Small intestine (tissue), 7 donors: Measurements from ENCODE around the gene TMPRSS5. TPM values are rescaled to one million over a fixed set of nuclear protein-coding genes. Genes with fewer than 3 reads are reported as not detected.

ENCODE experiments used
- DNase-seq, 2 donors: peaks; one replicate each; pipeline versions ENCODE4 v3.0.0 to v3.0.0-alpha.2; 2013
- FAIRE-seq: peaks from 2 replicates; lab custom pipeline; 2012; peaks lifted over from hg19 to GRCh38; lab: Jason Lieb, UNC
- H3K27ac ChIP-seq, 3 donors: one replicate each; pipeline ENCODE4 v1.5.1; 2013; ENCODE audit warnings: low read length in 2 of 3, mild to moderate bottlenecking in 2 of 3, control low read depth in 1 of 3, inconsistent platforms in 1 of 3, low read depth in 1 of 3, moderate library complexity in 1 of 3
- H3K27me3 ChIP-seq, 3 donors: one replicate each; pipeline ENCODE4 v1.6.1; 2013; ENCODE audit warnings: low read length in 3 of 3, inconsistent platforms in 1 of 3; ENCODE audit not compliant: control insufficient read depth in 3 of 3, insufficient read depth in 3 of 3
- H3K36me3 ChIP-seq, 3 donors: one replicate each; pipeline ENCODE4 v1.6.1; 2013; ENCODE audit warnings: low read length in 3 of 3, inconsistent platforms in 1 of 3, low read depth in 1 of 3, mild to moderate bottlenecking in 1 of 3, moderate library complexity in 1 of 3; ENCODE audit not compliant: control insufficient read depth in 3 of 3, insufficient read depth in 2 of 3
- H3K4me1 ChIP-seq, 3 donors: one replicate each; pipeline ENCODE4 v1.6.1; 2013; ENCODE audit warnings: low read length in 2 of 3, inconsistent platforms in 1 of 3, low read depth in 1 of 3, mild to moderate bottlenecking in 1 of 3, moderate library complexity in 1 of 3; ENCODE audit not compliant: control insufficient read depth in 3 of 3, insufficient read depth in 2 of 3
- H3K4me3 ChIP-seq, 3 donors: one replicate each; pipeline ENCODE4 v1.5.1; 2013; ENCODE audit warnings: low read length in 3 of 3, control low read depth in 1 of 3, inconsistent platforms in 1 of 3, low read depth in 1 of 3, mild to moderate bottlenecking in 1 of 3, moderate library complexity in 1 of 3
- H3K9me3 ChIP-seq, 2 donors: one replicate each; pipeline ENCODE4 v1.6.1; 2013; ENCODE audit warnings: low read depth in 1 of 2, low read length in 1 of 2; ENCODE audit not compliant: control insufficient read depth in 2 of 2, insufficient read depth in 1 of 2
- WGBS, 3 donors: extraction: QIAGEN DNeasy Blood & Tissue Kit; methylation state at CpG; one replicate each; pipeline ENCODE4 v1.1.7; 2013; 5-methylcytosine and 5-hydroxymethylcytosine counted together
- polyA plus RNA-seq, 4 donors: library from polyadenylated mRNA; stranded (reverse) in 3 of 4; unstranded in 1 of 4; fragments of 200-250 nt in 3 of 4; fragments of 120-200 nt in 1 of 4; gene quantifications; one replicate each; pipeline versions ENCODE4 v1.2.1 to v1.2.3, GENCODE V29; 2013
- donor health status: healthy with polysubstance abuse.
- donor health status: control.
- donor health status: control.
- donor health status: Bipolar disorder and iron deficiency.
- donor health status: healthy.

Gene TMPRSS5
- polyA plus RNA-seq, 4 donors = 0.37 to 1.1 (median 0.42) TPM

DNA sequence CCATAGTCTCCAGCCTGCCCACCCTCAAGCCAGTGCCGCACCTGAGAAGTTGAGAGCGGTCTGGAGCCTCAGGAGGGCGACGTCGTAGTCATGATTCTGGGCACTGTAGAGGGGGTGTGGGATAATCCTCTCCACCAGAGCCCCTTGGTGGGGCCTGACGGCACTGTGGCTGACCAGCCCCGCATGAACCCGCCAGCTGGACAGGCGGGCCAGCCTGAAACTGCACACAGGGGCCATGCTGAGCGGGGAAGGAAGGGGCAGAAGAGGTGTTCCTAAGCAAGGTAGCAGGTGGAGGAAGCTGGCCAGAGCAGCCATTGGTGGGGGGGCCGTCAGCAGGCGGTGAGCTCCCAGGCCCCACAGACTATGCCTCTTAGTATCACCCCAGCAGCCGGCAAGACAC, 13.1 kb downstream of the TMPRSS5 start:
- DNase-seq = no peak
- H3K27ac ChIP-seq = no peak overlapping the region
- WGBS, 3 donors = 95 to 96% (median 95%) methylated on average over 13 of the region's 13 CpGs

DNA sequence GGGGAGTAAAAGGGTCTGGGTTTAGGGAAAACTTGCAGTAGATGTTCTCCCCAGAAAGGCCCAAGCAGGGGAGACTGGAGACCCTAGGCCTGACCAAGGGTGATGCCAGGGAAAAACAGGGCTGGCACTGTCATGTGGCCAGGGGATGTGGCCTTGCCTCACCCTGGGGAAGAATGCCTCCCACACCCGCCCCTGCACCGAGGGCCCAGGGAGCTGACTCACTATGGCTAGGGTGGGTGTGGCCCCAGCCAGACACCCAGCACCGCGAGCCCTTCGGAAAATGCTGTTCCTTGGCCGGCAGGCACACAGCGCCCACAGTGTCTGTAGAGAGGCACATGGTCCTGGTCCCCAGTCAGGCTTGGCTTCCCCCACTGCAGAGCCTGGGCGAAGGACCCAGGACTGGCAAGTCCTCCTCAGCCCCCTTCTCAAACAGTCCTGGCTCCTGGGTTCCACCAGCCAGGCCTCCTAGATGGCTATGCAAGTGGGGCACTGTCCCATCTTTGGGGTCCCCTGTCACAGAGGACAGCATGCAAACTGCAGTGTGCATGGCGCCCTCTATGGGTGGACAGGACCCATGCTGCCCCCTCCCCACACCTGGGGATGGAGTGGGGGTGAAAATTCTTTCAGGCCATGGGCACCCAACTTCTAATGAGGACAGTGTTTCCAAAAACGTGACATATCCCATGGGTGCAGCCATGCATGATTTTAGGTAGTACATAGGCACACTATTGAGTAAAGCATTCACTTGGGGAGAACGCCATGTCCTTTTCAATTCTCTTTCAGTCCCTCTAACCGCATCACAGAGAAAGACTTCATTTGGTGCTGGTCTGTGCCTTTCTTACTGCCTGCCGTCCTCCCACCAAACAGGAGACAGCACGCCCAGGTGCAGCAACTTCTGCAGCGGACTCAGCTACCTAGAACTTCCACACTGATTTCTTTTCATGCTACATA, 15.2 kb downstream of the TMPRSS5 start:
- peak; percentile 84 for DNase-seq
- Histone ChIP-seq H3K27me3 (no peaks in the 10 kb centered on the region), H3K36me3 (no peaks in the 10 kb centered on the region), H3K9me3 (no peaks in the 10 kb centered on the region), H3K27ac (peak overlapping the region in 1 of 3 donors; percentile 42), H3K4me3 (no peak overlapping the region), H3K4me1 (peaks cover 0 to 12% (median 2%) of the 10 kb centered on the region in 3 donors)
- no peak for FAIRE-seq
- WGBS, 3 donors = 52 to 73% (median 66%) methylated on average over 13 to 15 of the region's 15 CpGs

More for the DNA sequence above, 13.1 kb downstream of the TMPRSS5 start:
- FAIRE-seq = no peak
- Histone ChIP-seq H3K27me3 (no peaks in the 10 kb centered on the region), H3K9me3 (no peaks in the 10 kb centered on the region), H3K4me1 (peaks cover 0 to 12% (median 2%) of the 10 kb centered on the region in 3 donors), H3K36me3 (no peaks in the 10 kb centered on the region), H3K4me3 (no peak overlapping the region)

DNA sequence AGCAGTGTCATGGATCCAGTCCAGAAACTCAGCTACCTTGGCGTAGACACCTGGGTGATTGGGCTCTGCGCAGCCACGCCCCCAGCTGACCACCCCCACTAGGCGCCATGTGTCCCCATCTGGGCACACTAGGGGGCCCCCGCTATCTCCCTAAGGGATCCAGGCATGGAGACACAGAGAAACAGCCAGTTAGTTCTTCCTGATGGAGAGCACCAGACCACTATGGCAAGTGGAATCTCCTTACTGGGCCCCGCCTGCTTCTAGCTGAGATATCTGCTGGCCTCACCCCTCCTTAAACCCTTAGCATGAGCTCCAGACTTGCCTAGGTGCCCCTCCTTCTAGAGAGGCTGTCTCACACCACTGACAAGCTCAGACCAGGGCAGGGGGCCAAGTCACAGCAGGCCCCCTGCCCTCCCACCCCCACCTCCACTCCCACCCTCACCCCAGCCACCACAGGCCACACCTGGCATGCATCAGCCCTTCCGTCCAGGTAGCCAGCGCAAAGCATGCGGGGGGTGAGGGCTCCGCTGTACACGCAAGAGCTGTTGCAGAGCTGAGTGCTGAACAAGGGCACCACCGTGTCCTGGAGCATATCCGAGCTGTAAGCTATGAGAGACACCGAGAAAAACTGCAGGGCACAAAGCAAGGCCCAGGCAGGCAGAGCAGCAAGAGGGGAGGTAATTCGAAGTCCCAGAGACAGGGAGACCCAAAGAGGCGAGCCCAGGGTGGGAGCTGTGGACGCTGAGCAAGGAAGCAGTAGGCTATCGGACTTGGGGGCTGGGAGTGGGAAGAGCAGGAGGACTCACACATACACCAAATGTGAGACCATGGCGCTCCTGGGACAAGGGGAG, 16.1 kb downstream of the TMPRSS5 start:
- no peaks in the 10 kb centered on the region for H3K9me3 ChIP-seq
- H3K36me3 ChIP-seq = no peaks in the 10 kb centered on the region
- no peak overlapping the region for H3K27ac ChIP-seq
- peaks cover 0 to 12% (median 2%) of the 10 kb centered on the region in 3 donors for H3K4me1 ChIP-seq
- no peak for DNase-seq
- FAIRE-seq = no peak
- H3K4me3 ChIP-seq = no peak overlapping the region
- no peaks in the 10 kb centered on the region for H3K27me3 ChIP-seq
- 91 to 92% (median 91%) methylated on average over 19 of the region's 19 CpGs for WGBS, 3 donors

DNA sequence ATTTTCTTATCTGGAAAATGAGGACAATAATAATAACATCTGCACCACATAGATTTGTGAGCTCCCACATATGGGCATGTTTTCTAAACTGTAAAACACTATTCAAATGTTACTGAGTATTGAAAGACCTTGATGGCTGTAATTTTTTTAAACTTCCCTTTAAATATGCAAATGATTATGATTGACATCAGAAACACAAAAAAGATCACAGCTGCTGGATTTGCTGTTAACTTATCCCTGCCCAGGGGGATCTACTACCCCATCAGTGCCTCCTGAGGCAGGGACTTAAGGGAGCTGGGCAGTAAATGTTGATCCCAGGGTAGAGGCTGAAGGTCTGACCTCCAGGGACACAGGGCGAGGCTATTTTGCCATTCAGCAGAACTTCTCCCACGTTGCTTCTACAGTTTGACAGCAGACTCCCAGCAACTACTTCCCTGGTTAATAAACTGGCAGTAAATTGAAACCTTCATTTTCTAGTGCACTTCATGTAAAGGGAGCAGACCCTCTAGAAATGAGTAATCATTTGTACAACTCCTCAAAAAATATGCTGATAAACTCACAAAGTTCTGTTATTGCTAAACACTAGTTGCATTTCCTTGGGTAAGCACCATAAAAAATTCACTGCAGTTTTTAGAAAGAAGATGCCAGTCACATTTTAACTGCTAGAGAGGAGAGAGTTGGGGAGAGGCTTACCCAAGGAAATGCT, 20.3 kb downstream of the TMPRSS5 start:
- FAIRE-seq = no peak

GRCh38 chr11:113684496-113684895, 21.6 kb downstream of the TMPRSS5 start:
- H3K27ac ChIP-seq = no peak overlapping the region
- DNase-seq (no peak), FAIRE-seq (no peak)
- H3K27me3 ChIP-seq = no peaks in the 10 kb centered on the region
- no peaks in the 10 kb centered on the region for H3K36me3 ChIP-seq
- H3K4me3 ChIP-seq = no peak overlapping the region
- WGBS, 3 donors = 56 to 71% (median 60%) methylated on average over 5 of the region's 5 CpGs
- H3K9me3 ChIP-seq = no peaks in the 10 kb centered on the region
- peaks cover 0 to 17% (median 2%) of the 10 kb centered on the region in 3 donors for H3K4me1 ChIP-seq

More for the DNA sequence above, 20.3 kb downstream of the TMPRSS5 start:
- 36 to 45% (median 43%) methylated on average over 2 of the region's 2 CpGs for WGBS, 3 donors
- Histone ChIP-seq H3K27me3 (no peaks in the 10 kb centered on the region), H3K27ac (no peak overlapping the region), H3K36me3 (no peaks in the 10 kb centered on the region), H3K4me1 (peaks cover under 1 to 25% (median 2%) of the 10 kb centered on the region in 3 donors), H3K4me3 (no peak overlapping the region), H3K9me3 (no peaks in the 10 kb centered on the region)
- DNase-seq = peak in 1 of 2 donors; percentile 41

- Histone ChIP-seq H3K4me3 (no peak overlapping the region), H3K9me3 (no peaks in the 10 kb centered on the region), H3K27ac (peak overlapping the region in 2 of 3 donors; percentile 38 to 53), H3K27me3 (no peaks in the 10 kb centered on the region), H3K36me3 (no peaks in the 10 kb centered on the region), H3K4me1 (peaks cover 0 to 17% (median 2%) of the 10 kb centered on the region in 3 donors)
- peak in 1 of 2 donors; percentile 58 for DNase-seq
- WGBS, 3 donors = 26 to 68% (median 43%) methylated on average over 6 of the region's 6 CpGs
- FAIRE-seq = no peak
These were observed 22.5 kb downstream of the TMPRSS5 start for GRCh38 chr11:113683481-113684046.

- DNase-seq = peak in 1 of 2 donors; percentile 43
- no peak overlapping the region for H3K4me3 ChIP-seq
- no peaks in the 10 kb centered on the region for H3K36me3 ChIP-seq
- no peaks in the 10 kb centered on the region for H3K9me3 ChIP-seq
- H3K27ac ChIP-seq = no peak overlapping the region
- FAIRE-seq = no peak
- no peaks in the 10 kb centered on the region for H3K27me3 ChIP-seq
- 63 to 80% (median 69%) methylated on average over 10 of the region's 10 CpGs for WGBS, 3 donors
- peaks cover 0 to 17% (median 2%) of the 10 kb centered on the region in 3 donors for H3K4me1 ChIP-seq
These were observed 24.2 kb downstream of the TMPRSS5 start for GRCh38 chr11:113681711-113682413.
